GM12874 (cell line): ENCODE data around the gene KANSL1.

Experiments used
- TF ChIP-seq, protein P1 (sequence below): IDR thresholded peaks from 2 replicates; pipeline ENCODE4 v1.5.1; 2011; ENCODE audit warnings: low read depth, mild to moderate bottlenecking, control low read depth, low read length, moderate library complexity; ENCODE audit not compliant: insufficient read depth

Gene KANSL1

DNA sequence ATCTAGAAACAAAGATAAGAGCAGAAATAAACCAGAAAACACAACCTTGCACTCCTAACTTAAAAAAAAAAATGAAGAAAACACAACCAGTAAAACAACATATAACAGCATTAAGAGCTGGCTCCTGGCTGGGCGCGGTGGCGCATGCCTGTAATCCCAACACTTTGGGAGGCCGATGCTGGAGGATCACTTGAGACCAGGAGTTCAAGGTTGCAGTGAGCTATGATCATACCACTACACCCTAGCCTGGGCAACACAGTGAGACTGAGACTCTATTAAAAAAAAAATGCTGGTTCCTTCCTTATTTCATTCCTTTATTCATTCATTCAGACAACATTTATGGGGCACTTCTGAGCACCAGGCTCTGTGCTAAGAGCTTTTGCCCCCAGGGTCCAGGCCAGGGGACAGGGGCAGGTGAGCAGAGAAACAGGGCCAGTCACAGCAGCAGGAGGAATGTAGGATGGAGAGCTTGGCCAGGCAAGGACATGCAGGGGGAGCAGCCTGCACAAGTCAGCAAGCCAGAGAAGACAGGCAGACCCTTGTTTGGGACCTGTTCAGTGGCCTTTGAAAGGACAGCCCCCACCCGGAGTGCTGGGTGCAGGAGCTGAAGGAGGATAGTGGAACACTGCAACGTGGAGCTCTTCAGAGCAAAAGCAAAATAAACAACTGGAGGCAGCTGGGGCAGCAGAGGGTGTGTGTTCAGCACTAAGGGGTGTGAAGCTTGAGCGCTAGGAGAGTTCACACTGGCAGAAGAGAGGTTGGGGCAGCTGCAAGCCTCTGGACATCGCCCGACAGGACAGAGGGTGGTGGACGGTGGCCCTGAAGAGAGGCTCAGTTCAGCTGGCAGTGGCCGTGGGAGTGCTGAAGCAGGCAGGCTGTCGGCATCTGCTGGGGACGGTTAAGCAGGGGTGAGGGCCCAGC is 191.6 kb downstream of the KANSL1 start:
- TF ChIP-seq, protein P1, sequence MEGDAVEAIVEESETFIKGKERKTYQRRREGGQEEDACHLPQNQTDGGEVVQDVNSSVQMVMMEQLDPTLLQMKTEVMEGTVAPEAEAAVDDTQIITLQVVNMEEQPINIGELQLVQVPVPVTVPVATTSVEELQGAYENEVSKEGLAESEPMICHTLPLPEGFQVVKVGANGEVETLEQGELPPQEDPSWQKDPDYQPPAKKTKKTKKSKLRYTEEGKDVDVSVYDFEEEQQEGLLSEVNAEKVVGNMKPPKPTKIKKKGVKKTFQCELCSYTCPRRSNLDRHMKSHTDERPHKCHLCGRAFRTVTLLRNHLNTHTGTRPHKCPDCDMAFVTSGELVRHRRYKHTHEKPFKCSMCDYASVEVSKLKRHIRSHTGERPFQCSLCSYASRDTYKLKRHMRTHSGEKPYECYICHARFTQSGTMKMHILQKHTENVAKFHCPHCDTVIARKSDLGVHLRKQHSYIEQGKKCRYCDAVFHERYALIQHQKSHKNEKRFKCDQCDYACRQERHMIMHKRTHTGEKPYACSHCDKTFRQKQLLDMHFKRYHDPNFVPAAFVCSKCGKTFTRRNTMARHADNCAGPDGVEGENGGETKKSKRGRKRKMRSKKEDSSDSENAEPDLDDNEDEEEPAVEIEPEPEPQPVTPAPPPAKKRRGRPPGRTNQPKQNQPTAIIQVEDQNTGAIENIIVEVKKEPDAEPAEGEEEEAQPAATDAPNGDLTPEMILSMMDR = no peak

DNA sequence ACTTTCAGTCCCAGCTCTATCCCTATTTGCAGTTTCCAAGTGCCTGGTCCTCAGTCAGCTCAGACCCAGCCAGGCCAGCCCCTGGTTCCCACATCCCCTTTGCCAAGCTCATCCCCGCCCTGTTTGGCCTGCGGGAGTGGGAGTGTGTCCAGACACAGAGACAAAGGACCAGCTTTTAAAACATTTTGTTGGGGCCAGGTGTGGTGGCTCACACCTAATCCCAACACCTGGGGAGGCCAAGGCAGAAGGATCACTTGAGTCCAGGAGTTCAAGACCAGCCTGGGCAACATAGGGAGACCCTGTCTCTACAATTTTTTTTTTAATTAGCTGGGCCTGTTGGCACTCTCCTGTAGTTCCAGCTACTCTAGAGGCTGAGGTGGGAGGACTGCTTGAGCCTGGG is 192.5 kb downstream of the KANSL1 start:
- TF ChIP-seq, protein P1 = no peak

- TF ChIP-seq, protein P1 = no peak
Observed at GRCh38 chr17:46000292-46000691, 192.9 kb downstream of the KANSL1 start.

DNA sequence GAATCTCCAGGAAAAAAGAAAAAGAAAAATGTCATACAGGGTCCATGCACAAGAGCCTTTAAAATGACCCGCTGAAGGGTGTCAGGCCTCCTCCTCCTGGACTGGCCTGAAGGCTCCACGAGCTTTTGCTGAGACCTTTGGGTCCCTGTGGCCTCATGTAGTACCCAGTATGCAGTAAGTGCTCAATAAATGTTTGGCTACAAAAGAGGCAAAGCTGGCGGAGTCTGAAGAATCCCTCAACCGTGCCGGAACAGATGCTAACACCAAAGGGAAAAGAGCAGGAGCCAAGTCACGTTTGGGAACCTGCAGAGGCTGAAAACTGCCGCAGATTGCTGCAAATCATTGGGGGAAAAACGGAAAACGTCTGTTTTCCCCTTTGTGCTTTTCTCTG is 193.3 kb downstream of the KANSL1 start:
- TF ChIP-seq, protein P1 = no peak

DNA sequence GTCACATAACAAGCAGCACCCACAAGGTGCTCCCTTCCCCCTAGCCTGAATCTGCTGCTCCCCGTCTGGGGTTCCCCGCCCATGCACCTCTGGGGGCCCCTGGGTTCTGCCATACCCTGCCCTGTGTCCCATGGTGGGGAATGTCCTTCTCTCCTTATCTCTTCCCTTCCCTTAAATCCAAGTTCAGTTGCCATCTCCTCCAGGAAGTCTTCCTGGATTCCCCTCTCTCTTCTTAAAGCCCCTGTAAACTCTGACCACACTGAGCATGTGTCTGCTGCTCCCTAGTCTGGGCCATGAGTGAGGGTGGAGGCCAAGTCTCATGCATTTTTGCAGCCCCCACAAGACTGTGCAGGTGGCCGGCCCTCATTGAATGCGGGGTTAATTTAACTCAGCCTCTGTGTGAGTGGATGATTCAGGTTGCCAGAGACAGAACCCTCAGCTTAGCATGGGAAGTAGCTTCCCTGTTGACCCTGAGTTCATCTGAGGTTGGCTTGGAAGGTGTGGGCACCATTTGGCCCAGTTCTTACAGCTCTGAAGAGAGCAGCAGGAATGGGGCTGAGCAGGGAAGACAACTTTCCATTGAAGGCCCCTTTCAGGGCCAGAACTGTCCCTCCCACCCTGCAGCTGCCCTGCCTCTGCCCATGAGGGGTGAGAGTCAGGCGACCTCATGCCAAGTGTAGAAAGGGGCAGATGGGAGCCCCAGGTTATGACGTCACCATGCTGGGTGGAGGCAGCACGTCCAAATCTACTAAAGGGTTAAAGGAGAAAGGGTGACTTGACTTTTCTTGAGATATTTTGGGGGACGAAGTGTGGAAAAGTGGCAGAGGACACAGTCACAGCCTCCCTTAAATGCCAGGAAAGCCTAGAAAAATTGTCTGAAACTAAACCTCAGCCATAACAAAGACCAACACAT is 194.0 kb downstream of the KANSL1 start, which contains the start of gene STH:
TSS of gene STH (plus strand) at position 264 of the 913 bp plus-strand sequence. CDS start at position 294, 30 bp downstream.
- TF ChIP-seq, protein P1 = no peak

DNA sequence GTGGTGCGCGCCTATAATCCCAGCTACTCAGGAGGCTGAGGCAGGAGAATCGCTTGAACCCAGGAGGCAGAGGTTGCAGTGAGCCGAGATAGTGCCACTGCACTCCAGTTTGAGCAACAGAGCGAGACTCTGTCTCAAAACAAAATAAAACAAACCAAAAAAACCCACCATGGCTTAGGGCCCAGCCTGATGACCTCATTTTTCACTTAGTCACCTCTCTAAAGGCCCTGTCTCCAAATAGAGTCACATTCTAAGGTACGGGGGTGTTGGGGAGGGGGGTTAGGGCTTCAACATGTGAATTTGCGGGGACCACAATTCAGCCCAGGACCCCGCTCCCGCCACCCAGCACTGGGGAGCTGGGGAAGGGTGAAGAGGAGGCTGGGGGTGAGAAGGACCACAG is 195.6 kb downstream of the KANSL1 start:
- TF ChIP-seq, protein P1 = no peak

- TF ChIP-seq, protein P1 = no peak
Observed at GRCh38 chr17:45997166-45997565, 196.1 kb downstream of the KANSL1 start.
